NCI-H128 (cell line): ENCODE data around the gene RPP21.

ENCODE experiments used
- DNase-seq: peaks from one replicate; lab custom pipeline; 2025; ENCODE audit not compliant: unreplicated experiment; lab: John Stamatoyannopoulos, UW

The RPP21 gene

GRCh38 chr6:30344868-30345671 is at the start of gene RPP21:
TSS of gene RPP21 (plus strand) at chr6:30345156. CDS start at chr6:30345172, 16 bp downstream.
- DNase-seq = peak; percentile 41

DNA sequence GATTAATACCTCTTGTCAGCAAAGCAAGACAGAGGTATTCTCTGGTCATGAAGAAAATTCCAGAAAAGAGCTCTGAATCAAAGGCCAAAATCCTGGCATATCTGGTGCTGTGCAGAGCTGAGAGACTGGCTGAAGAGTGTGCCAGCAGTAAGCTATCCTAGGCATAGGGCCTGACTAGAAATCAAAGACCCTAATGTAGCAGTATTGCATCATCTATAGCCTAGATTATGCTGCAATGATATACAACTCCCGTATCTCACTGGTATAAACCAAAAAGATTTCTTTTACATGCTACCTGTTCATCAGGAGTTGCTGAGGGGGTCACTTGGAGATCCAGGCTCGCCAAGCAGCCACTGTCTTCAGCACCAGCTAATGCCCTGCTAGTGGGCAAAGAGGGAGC is 49.1 kb upstream of the RPP21 start:
- DNase-seq = no peak

- DNase-seq = no peak
Observed at GRCh38 chr6:30304002-30304401, 41.0 kb upstream of the RPP21 start.

GRCh38 chr6:30311101-30311500 is 33.9 kb upstream of the RPP21 start:
- no peak for DNase-seq

- no peak for DNase-seq
Observed at GRCh38 chr6:30311671-30312070, 33.3 kb upstream of the RPP21 start.

DNA sequence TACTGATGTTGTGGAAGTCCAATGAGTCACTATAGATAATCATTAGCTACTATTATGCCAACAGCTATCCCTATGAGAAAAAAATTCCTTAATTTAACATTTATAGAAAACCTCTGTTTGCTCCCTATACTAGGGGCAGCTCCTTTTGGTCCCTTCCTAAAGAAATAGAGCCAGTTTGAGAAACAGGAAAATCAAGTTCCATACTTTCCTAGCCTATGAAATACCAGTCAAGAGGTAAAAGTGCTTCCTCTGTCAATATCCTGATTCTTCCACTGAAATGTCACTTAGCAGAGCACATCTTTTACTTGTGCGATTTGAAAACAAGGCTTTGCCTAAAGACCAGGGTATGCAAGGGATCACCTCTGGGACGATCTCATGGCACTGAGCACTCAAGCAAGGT is 32.7 kb upstream of the RPP21 start:
- DNase-seq = no peak

- no peak for DNase-seq
Observed at GRCh38 chr6:30312676-30313321, 32.2 kb upstream of the RPP21 start.

GRCh38 chr6:30315156-30315555 is 29.8 kb upstream of the RPP21 start:
- no peak for DNase-seq

DNA sequence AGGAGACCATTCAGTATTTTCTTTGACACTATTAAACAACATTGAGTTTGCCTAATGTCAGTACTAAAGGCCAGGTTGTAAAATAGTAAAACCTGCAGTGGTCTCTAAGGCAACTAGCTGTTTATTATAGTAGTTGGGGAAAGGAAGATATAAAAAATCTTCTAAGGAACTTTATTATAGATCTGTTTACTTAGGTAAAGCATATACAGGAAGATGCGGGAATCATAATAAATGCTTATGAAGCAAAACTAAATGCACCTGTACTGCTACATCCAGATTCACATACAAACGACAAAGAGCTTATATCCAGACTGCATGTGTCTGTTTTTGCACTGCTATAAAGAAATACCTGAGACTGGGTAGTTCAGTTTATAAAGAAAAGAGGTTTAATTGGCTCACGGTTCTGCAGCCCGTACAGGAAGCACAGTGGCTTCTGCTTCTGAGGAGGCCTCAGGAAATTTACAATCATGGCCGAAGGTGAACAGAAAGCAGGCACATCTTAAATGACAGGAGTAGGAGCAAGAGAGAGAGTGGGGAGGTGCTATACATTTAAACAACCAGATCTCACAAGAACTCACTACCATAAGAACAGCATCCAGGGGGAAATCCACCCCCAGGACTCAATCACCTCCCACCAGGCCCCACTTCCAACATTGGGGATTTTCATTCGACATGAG is 26.9 kb upstream of the RPP21 start:
- no peak for DNase-seq

DNA sequence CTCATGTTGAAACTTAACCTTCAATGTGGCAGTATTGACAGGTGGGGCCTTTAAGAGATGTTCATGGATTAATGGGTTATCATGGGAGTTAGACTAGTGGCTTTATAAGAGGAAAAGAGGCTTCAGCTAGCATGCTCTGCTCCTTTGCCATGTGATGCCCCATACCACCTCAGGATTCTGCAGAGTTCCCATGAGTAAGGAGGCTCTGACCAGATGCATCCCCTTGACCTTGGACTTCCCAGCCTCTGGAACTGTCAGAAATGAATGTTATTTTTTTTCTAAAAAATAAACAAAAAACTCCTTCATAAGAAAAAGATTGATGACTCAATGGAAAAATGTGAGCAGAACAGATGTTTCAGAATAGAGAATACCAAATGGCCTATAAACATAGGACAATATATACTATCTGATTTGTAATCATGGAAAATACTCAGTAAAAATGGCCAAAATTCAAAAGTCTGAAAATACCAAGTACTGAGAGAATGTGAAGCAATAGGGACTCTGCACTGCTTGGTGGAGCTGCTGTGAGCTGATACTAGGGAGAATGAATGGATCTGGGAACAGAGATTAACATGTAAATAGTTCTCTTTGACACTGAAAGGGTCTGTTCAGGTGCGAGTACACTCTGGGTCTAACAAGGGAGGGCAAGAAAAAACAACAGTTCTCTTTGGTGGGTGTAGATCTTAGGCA is 25.7 kb upstream of the RPP21 start:
- no peak for DNase-seq

DNA sequence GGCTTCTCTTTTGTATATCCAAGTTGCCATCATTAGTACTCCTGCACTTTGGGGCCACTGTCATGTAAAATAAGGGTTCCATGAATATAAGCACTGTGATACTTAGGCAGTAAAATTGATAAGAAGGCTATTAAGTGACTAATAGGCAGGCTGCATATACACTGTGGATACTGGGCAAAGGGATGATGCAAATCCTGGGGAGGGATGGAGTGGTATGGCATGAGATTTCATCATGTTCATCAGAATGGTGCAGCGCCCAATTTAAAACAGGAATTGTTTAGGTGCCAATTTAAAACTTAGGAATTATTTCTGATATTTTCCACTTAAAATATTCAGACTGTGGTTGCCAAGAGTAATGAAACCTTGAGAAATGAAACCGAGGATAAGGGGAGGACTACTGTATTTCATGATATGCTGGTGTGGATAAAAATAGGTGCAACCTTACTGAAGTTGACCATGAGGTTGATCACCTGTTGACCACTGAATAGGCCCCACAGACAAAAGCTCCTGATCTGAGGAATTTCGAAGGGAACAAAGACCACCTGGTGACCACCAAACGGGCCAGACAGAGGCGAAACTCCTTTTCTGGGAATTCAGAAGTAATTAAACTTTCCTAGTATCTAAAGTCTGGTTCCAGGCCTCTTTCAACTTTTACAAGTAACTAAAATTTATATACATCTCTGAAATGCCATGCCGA is 23.1 kb upstream of the RPP21 start:
- no peak for DNase-seq

DNA sequence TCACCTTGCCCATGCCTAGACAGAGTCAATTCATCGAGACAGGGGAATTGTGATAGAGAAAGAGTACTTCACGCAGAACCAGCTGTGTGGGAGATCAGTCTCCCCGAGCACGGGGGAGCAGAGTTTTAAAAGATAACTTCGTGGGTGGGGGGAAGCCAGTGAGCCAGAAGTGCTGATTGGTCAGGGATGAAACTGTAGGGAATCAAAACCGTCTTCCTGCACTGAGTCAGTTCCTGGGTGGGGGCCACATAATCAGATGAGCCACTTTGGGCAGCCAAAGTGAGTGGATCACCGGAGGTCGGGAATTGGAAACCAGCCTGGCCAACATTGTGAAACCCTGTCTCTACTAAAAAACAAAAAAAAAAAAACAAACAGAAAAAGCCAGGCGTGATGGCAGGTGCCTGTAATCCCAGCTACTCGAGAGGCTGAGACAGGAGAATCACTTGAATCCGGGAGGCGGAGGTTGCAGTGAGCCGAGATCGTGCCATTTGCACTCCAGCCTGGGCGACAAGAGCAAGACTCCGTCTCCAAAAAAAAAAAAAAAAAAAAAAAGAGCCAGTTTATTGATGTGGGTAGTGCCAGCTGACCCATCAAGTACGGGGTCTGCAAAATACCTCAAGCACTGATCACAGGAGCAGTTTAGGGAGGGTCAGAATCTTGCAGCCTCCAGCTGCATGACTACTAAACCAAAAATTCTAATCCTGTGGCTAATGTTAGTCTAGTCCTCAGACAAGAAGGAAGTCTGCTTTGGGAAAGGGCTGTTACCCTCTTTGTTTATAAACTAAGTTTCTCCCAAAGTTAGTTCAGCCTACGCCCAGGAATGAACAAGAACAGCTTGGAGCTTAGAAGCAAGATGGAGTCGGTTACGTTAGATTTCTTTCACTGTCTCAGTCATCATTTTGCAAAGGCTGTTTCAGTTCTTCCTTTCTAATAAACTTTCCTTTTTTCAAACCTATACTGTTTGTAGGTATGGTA is 22.1 kb upstream of the RPP21 start:
- DNase-seq = no peak

GRCh38 chr6:30323806-30324205 is 21.1 kb upstream of the RPP21 start:
- no peak for DNase-seq

DNA sequence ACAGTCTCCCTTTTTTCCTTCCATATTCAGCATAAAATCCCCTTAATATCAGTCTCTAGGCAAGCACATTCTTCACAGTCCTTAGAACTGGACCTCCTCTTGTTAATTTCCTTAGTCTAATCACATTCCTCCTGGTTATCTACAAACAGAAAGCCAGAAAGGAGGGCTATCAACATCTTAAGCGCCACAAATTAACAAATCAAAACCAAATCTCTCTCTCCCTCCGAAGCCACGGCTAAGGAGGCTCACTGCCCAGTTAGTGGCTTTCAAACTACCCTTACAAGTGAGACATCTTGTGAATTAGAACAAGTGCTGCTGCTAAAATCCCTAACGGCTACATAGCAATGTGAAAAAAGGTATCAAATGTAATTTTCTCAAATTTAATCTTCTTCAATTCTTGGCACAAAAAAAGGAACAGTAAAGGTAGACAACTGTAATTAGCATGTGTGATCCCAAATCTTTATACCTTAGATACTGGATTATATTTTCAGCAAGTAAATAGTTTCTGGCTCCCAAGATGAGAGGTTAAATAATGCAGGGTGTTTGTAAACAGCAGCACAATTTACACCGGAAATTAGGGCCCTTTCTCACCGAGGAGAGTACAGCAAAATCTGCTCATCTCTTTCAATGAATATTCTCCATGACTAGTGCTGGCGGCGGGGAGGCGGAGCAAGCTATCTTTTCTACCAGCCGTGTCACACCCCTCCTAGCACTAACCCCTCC is 19.6 kb upstream of the RPP21 start:
- DNase-seq = no peak

DNA sequence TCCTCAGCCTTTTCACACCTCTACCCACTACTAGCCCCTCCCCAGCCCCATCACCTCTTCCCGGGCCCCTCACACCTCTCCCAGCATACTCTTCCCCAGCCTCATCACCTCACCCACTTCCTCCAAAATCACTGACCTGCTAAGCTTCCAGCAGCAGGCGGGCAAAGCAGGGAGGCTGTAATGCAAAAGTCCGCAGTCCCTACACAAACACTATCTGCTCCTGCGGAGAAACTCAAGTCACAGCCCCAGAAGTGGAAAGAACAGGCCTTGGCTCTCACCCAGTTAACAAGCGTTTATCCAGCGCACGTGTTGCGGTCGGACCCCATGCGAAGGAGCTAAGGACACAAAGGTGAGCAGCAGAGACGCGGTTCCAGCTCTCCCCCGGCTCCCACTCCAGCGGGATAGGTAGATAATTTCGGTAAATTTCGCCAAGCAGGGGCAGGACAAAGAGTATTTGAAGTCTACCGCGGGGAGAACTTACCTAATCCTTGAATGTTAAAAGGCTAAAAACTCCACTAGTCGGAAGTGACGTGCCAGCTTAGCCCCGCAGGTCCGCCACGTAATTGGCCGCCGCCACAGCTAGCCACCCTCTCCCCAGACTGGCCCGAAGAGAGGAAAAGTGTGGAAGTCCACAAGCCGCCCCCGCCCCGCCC is 19.0 kb upstream of the RPP21 start:
- DNase-seq = no peak

DNA sequence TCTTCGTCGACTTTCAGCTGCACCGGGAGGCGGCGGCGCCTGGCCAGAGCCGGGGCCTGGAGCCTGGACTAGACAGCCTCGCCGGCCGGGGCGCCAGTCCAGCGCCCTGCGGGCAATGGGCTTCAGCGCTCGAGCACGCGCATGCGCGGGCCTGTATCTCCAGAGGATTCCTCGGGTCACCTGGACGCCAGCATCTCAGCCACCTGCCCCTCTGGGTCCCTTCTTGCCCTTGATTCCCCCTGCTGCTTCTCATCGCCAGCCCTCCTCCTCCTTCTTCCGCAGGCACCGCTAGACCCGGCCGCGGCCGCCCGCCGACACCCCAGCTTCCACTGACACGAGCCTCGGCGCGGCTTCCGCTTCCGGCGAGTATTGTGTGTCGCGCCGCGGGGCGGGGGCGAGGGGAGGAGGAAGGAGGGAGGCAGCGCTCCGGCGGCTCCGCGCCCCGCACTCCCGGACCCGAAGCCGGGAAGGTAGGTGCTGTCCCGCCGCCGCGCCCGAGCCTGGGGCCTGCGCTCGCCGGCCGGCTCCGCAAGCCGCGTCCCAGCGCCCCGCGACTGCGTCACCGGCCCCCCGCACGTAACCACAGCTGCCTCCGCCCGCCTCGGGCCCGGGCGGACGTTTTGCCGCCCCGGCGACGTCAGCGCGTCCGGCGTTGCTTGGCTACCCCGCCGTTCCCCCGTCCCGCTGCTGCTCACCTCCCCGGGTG is 18.3 kb upstream of the RPP21 start, which contains the start of gene TRIM39:
TSS of gene TRIM39 (plus strand) at position 402 of the 706 bp plus-strand sequence. CDS start 2,391 bp downstream, outside the sequence.
- peak; percentile 38 for DNase-seq

GRCh38 chr6:30327232-30327746 is 17.7 kb upstream of the RPP21 start:
- DNase-seq = no peak

GRCh38 chr6:30328397-30328796 is 16.6 kb upstream of the RPP21 start:
- no peak for DNase-seq
